ENCODE results near the gene P3R3URF. TPM values are rescaled to one million over a fixed set of nuclear protein-coding genes. Genes with fewer than 3 reads are reported as not detected.

The P3R3URF gene
- total and polyA plus RNA-seq, 9 of the 15 experiments (the other 6 are each of a cell fraction or from before 2014, with no cell fraction given) = not detected

- TF ChIP-seq, protein P1, sequence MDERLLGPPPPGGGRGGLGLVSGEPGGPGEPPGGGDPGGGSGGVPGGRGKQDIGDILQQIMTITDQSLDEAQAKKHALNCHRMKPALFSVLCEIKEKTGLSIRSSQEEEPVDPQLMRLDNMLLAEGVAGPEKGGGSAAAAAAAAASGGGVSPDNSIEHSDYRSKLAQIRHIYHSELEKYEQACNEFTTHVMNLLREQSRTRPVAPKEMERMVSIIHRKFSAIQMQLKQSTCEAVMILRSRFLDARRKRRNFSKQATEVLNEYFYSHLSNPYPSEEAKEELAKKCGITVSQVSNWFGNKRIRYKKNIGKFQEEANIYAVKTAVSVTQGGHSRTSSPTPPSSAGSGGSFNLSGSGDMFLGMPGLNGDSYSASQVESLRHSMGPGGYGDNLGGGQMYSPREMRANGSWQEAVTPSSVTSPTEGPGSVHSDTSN (CRISPR knock-in tag; IDR thresholded peaks at IDR 0.05; ENCODE audit: low read depth) = no peak
- TF ChIP-seq, protein P1 (tag; conservative IDR thresholded peaks at IDR 0.05; ENCODE audit: low read depth) = no peak
- TF ChIP-seq POU5F1 (IDR thresholded peaks at IDR 0.05; ENCODE audit: borderline replicate concordance, low read depth, low read length, partially characterized antibody) = no peak
- peak; percentile 78; the same call in 1 of the 2 replicates for TF ChIP-seq ZNF511 (CRISPR knock-in tag; IDR thresholded peaks at IDR 0.05)
- no peak for TF ChIP-seq ZNF217 (CRISPR knock-in tag; IDR thresholded peaks at IDR 0.05)
- TF ChIP-seq EGR1 (conservative IDR thresholded peaks at IDR 0.05) = peak; percentile 71
- peak; percentile 51; the same call in 1 of the 2 replicates for TF ChIP-seq CC2D1A (IDR thresholded peaks at IDR 0.05)
- TF ChIP-seq, protein P2, sequence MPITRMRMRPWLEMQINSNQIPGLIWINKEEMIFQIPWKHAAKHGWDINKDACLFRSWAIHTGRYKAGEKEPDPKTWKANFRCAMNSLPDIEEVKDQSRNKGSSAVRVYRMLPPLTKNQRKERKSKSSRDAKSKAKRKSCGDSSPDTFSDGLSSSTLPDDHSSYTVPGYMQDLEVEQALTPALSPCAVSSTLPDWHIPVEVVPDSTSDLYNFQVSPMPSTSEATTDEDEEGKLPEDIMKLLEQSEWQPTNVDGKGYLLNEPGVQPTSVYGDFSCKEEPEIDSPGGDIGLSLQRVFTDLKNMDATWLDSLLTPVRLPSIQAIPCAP (CRISPR knock-in tag; IDR thresholded peaks at IDR 0.05; ENCODE audit: borderline replicate concordance) = no peak
Observed at GRCh38 chr1:46197964-46198811, 21.9 kb upstream of the P3R3URF start, which contains the start of gene POMGNT1 (continued).
